Liver (tissue), 3 donors: Measurements from ENCODE around the gene IFNA6.
A peak's percentile ranks its signal among the peaks of the same experiment; 100 is the strongest.

Source experiments
- EGR1 ChIP-seq, 2 donors: IDR thresholded peaks; 2 replicates each; pipeline ENCODE4 v1.6.1; 2016 to 2018; ENCODE audit warnings: antibody characterized with exemption in 2 of 2, low read depth in 2 of 2
- GABPA ChIP-seq, 2 donors: IDR thresholded peaks in 1 of 2; conservative IDR thresholded peaks in 1 of 2; 2 replicates each; pipeline ENCODE4 v1.6.1; 2016; ENCODE audit warnings: antibody characterized with exemption in 2 of 2, mild to moderate bottlenecking in 1 of 2, moderate library complexity in 1 of 2
- NR2F2 ChIP-seq: IDR thresholded peaks from 2 replicates; pipeline ENCODE4 v1.6.1; 2016; ENCODE audit warnings: antibody characterized with exemption
- REST ChIP-seq: IDR thresholded peaks from 2 replicates; pipeline ENCODE4 v1.6.1; 2016; ENCODE audit warnings: antibody characterized with exemption, mild to moderate bottlenecking
- SP1 ChIP-seq: IDR thresholded peaks from 2 replicates; pipeline ENCODE4 v1.6.1; 2018; ENCODE audit warnings: antibody characterized with exemption, mild to moderate bottlenecking
- TAF1 ChIP-seq: conservative IDR thresholded peaks from 2 replicates; pipeline ENCODE4 v1.6.1; 2016; ENCODE audit warnings: antibody characterized with exemption, mild to moderate bottlenecking
- ZBTB33 ChIP-seq: IDR thresholded peaks from 2 replicates; pipeline ENCODE4 v1.6.1; 2016; ENCODE audit warnings: antibody characterized with exemption
- TF ChIP-seq, protein P1 (sequence below): fragments of 150-350 bp; IDR thresholded peaks from 2 replicates; pipeline ENCODE4 v1.5.1; 2017; ENCODE audit warnings: improper control_type of control experiment, low read depth, low read length; ENCODE audit not compliant: missing input control
- donor health status: healthy.
- donor health status: healthy.

- TF ChIP-seq, protein P1, sequence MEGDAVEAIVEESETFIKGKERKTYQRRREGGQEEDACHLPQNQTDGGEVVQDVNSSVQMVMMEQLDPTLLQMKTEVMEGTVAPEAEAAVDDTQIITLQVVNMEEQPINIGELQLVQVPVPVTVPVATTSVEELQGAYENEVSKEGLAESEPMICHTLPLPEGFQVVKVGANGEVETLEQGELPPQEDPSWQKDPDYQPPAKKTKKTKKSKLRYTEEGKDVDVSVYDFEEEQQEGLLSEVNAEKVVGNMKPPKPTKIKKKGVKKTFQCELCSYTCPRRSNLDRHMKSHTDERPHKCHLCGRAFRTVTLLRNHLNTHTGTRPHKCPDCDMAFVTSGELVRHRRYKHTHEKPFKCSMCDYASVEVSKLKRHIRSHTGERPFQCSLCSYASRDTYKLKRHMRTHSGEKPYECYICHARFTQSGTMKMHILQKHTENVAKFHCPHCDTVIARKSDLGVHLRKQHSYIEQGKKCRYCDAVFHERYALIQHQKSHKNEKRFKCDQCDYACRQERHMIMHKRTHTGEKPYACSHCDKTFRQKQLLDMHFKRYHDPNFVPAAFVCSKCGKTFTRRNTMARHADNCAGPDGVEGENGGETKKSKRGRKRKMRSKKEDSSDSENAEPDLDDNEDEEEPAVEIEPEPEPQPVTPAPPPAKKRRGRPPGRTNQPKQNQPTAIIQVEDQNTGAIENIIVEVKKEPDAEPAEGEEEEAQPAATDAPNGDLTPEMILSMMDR = peak; percentile 62
- TF ChIP-seq GABPA (IDR thresholded peaks at IDR 0.05 in 1 of 2, conservative IDR thresholded peaks at IDR 0.05 in 1 of 2) = no peak
- TF ChIP-seq ZBTB33 = no peak
- TF ChIP-seq TAF1 = no peak
- no peak for TF ChIP-seq EGR1 (IDR thresholded peaks at IDR 0.05; ENCODE audit: low read depth in 2 of 2)
- TF ChIP-seq REST = no peak
- no peak for TF ChIP-seq SP1
- no peak for TF ChIP-seq NR2F2
Observed at GRCh38 chr9:21395778-21396717, 45.4 kb upstream of the IFNA6 start.
